C4-2B (cell line): ENCODE data around the gene RPL36.

Experiments
- ZFX ChIP-seq: fragments of 450-650 bp; IDR thresholded peaks from 2 replicates; pipeline ENCODE4 v1.6.1; 2017
- TF ChIP-seq, protein P1 (sequence below): fragments of 450-650 bp; conservative IDR thresholded peaks from 2 replicates; pipeline ENCODE4 v1.5.1; 2017; ENCODE audit warnings: mild to moderate bottlenecking

DNA sequence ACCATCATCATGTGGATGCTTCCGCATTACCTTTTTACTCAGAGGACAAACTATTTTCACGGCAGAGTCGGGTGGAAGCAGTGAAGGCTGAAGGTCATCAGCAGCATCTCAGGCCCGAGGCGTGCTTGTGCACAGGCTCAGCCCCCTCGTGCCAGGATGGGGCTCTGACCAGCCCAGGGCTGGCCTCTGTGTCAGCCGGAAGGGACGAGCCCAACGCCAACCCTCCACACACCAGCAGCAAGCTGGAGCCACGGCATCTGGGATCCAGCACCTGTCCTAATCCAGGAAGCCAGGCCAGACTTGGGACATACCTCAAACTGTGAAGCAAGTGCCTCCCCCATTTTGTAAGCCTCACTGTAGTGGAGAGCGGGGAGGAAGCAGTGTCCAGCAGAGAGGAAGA is 20.9 kb upstream of the RPL36 start:
- TF ChIP-seq, protein P1, sequence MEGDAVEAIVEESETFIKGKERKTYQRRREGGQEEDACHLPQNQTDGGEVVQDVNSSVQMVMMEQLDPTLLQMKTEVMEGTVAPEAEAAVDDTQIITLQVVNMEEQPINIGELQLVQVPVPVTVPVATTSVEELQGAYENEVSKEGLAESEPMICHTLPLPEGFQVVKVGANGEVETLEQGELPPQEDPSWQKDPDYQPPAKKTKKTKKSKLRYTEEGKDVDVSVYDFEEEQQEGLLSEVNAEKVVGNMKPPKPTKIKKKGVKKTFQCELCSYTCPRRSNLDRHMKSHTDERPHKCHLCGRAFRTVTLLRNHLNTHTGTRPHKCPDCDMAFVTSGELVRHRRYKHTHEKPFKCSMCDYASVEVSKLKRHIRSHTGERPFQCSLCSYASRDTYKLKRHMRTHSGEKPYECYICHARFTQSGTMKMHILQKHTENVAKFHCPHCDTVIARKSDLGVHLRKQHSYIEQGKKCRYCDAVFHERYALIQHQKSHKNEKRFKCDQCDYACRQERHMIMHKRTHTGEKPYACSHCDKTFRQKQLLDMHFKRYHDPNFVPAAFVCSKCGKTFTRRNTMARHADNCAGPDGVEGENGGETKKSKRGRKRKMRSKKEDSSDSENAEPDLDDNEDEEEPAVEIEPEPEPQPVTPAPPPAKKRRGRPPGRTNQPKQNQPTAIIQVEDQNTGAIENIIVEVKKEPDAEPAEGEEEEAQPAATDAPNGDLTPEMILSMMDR = no peak
- no peak for TF ChIP-seq ZFX
